ENCODE data around the gene INPP5F.
"Not testable (repeated sequence)": the region's sequence is repeated elsewhere in the genome, so short reads cannot be mapped to it uniquely, and the experiment has no call there.

INPP5F gene

GRCh38 chr10:119769886-119770285 is 44.0 kb downstream of the INPP5F start:
- TF ChIP-seq POLR2AphosphoS5 (IDR thresholded peaks at IDR 0.05; ENCODE audit: low read depth) (no peak), REST (IDR thresholded peaks at IDR 0.05; ENCODE audit: insufficient replicate concordance, low read depth) (no peak), SPI1 (IDR thresholded peaks at IDR 0.05; ENCODE audit: borderline replicate concordance, low read depth) (no peak), GABPA (IDR thresholded peaks at IDR 0.05; ENCODE audit: low read depth) (no peak), CTCF (IDR thresholded peaks at IDR 0.05; ENCODE audit: insufficient read depth, low read length) (no peak)
- DNase-seq (ENCODE audit: low read depth in 1 of 2, low spot score in 1 of 2), result no peak
- Histone ChIP-seq H3K27me3 (ENCODE audit: insufficient read depth, poor library complexity, severe bottlenecking) (no peaks in the 10 kb centered on the region), H3K27ac (replicated peaks) (no peak overlapping the region), H3K4me3 (replicated peaks; ENCODE audit: insufficient read depth, low read length) (no peak overlapping the region)

- no peak overlapping the region for H3K4me3 ChIP-seq (replicated peaks; ENCODE audit: insufficient read depth, low read length)
- TF ChIP-seq POLR2AphosphoS5 (IDR thresholded peaks at IDR 0.05; ENCODE audit: low read depth) (no peak), REST (IDR thresholded peaks at IDR 0.05; ENCODE audit: insufficient replicate concordance, low read depth) (no peak), GABPA (IDR thresholded peaks at IDR 0.05; ENCODE audit: low read depth) (no peak), CTCF (IDR thresholded peaks at IDR 0.05; ENCODE audit: insufficient read depth, low read length) (no peak), SPI1 (IDR thresholded peaks at IDR 0.05; ENCODE audit: borderline replicate concordance, low read depth) (no peak)
- H3K27ac ChIP-seq (replicated peaks), result no peak overlapping the region
- DNase-seq (ENCODE audit: low read depth in 1 of 2, low spot score in 1 of 2), result no peak
- H3K27me3 ChIP-seq (ENCODE audit: insufficient read depth, poor library complexity, severe bottlenecking), result no peaks in the 10 kb centered on the region
These were observed 45.1 kb downstream of the INPP5F start for GRCh38 chr10:119770928-119771327.

GRCh38 chr10:119772334-119772733 is 46.5 kb downstream of the INPP5F start:
- no peak overlapping the region for H3K4me3 ChIP-seq (replicated peaks; ENCODE audit: insufficient read depth, low read length)
- no peak for DNase-seq (ENCODE audit: low read depth in 1 of 2, low spot score in 1 of 2)
- H3K27me3 ChIP-seq (ENCODE audit: insufficient read depth, poor library complexity, severe bottlenecking), result no peaks in the 10 kb centered on the region
- no peak overlapping the region for H3K27ac ChIP-seq (replicated peaks)
- TF ChIP-seq POLR2AphosphoS5 (IDR thresholded peaks at IDR 0.05; ENCODE audit: low read depth), result no peak
- no peak for TF ChIP-seq SPI1 (IDR thresholded peaks at IDR 0.05; ENCODE audit: borderline replicate concordance, low read depth)
- no peak for TF ChIP-seq REST (IDR thresholded peaks at IDR 0.05; ENCODE audit: insufficient replicate concordance, low read depth)
- no peak for TF ChIP-seq CTCF (IDR thresholded peaks at IDR 0.05; ENCODE audit: insufficient read depth, low read length)
- TF ChIP-seq GABPA (IDR thresholded peaks at IDR 0.05; ENCODE audit: low read depth), result no peak

- not testable (repeated sequence) for DNase-seq (ENCODE audit: low read depth in 1 of 2, low spot score in 1 of 2); H3K27ac ChIP-seq (replicated peaks); H3K27me3 ChIP-seq (ENCODE audit: insufficient read depth, poor library complexity, severe bottlenecking); H3K4me3 ChIP-seq (replicated peaks; ENCODE audit: insufficient read depth, low read length)
These were observed 47.2 kb downstream of the INPP5F start for GRCh38 chr10:119773041-119773440.

Data from HL-60 (cell line).